HepG2 (cell line): Measurements from ENCODE around the gene GABRG3. TPM values are rescaled to one million over a fixed set of nuclear protein-coding genes. Genes with fewer than 3 reads are reported as not detected.

ENCODE experiments used
- ATAC-seq: fragments of 200-7000 bp; cut with Tn5 transposase; 3 replicates; pipeline ENCODE4 v1.9.1; 2020; ENCODE audit warnings: mild to moderate bottlenecking, moderate library complexity
- BruUV-seq: library from RNA; stranded (reverse); fragments of 400-500 nt; replicated peaks from 2 replicates; lab custom pipeline; 2021; lab: Mats Ljungman, UMichigan
- CTCF ChIA-PET: fragments of 300-600 bp; formaldehyde crosslinking; extraction: SDS; loops from one replicate; lab custom pipeline; 2021; ENCODE audit warnings: low total read pairs, inconsistent platforms, low intra/inter-chr PET ratio; lab: Yijun Ruan, JAX
- POLR2A ChIA-PET: fragments of 350-600 bp; sonication (Branson Sonifier 250); formaldehyde crosslinking; loops from one replicate; lab custom pipeline; 2020; ENCODE audit warnings: antibody characterized with exemption, inconsistent platforms; lab: Yijun Ruan, JAX
- DNase-seq: peaks from one replicate; pipeline ENCODE4 v3.0.0-alpha.2; 2015; ENCODE audit warnings: low spot score
- FAIRE-seq: peaks from 3 replicates; lab custom pipeline; 2011; peaks lifted over from hg19 to GRCh38; lab: Jason Lieb, UNC
- H2AFZ ChIP-seq: one replicate; pipeline ENCODE4 v1.6.1; 2011; ENCODE audit warnings: low read length, inconsistent platforms
- H3K27ac ChIP-seq: fragments of 300-600 bp; 3 replicates; pipeline ENCODE4 v1.8.0; 2011; ENCODE audit warnings: mixed run types, mild to moderate bottlenecking, mixed read lengths, low read length, inconsistent platforms; ENCODE audit not compliant: insufficient read depth; ENCODE audit errors: extremely low read length
- H3K27me3 ChIP-seq, 2 experiments: fragments of 200-600 bp in 1 of 2; 2 replicates in 1 of 2; 3 replicates in 1 of 2; pipeline versions ENCODE4 v1.6.0 to v1.8.0; 2011; ENCODE audit warnings: low read length in 2 of 2, mild to moderate bottlenecking in 2 of 2, moderate library complexity in 2 of 2, inconsistent platforms in 1 of 2; ENCODE audit not compliant: insufficient read depth in 2 of 2, control insufficient read depth in 1 of 2
- H3K36me3 ChIP-seq, 2 experiments: fragments of 200-600 bp in 1 of 2; replicated peaks in 1 of 2; 2 replicates in 1 of 2; 3 replicates in 1 of 2; pipeline versions ENCODE4 v1.5.1 to v1.8.0; 2011; ENCODE audit warnings: low read length in 2 of 2, inconsistent platforms in 1 of 2; ENCODE audit not compliant: insufficient read depth in 2 of 2, control insufficient read depth in 1 of 2
- H3K4me1 ChIP-seq: 2 replicates; pipeline ENCODE4 v1.5.1; 2012; ENCODE audit warnings: low read length, inconsistent platforms; ENCODE audit not compliant: insufficient read depth
- H3K4me2 ChIP-seq: 2 replicates; pipeline ENCODE4 v1.6.0; 2011; ENCODE audit warnings: low read depth, low read length, inconsistent platforms
- H3K4me3 ChIP-seq, 3 experiments: fragments of 200-600 bp in 1 of 3; sonication (generic), shearing (Covaris generic) in 1 of 3; replicated peaks in 1 of 3; 2 replicates each; pipeline ENCODE4 v1.5.1; 2011 to 2016; ENCODE audit warnings: low read length in 3 of 3, inconsistent platforms in 2 of 3, low read depth in 2 of 3, mild to moderate bottlenecking in 2 of 3, control low read depth in 1 of 3, mixed read lengths in 1 of 3; ENCODE audit not compliant: insufficient read depth in 1 of 3
- H3K79me2 ChIP-seq: one replicate; pipeline ENCODE4 v1.6.1; 2011; ENCODE audit warnings: low read length, inconsistent platforms; ENCODE audit not compliant: insufficient read depth
- H3K9ac ChIP-seq: 2 replicates; pipeline ENCODE4 v1.6.0; 2011; ENCODE audit warnings: mild to moderate bottlenecking, low read depth, low read length, inconsistent platforms; ENCODE audit not compliant: insufficient read depth
- H3K9me3 ChIP-seq: 2 replicates; pipeline ENCODE4 v1.5.1; 2012; ENCODE audit warnings: mild to moderate bottlenecking, low read length
- H4K20me1 ChIP-seq: 2 replicates; pipeline ENCODE4 v1.6.0; 2011; ENCODE audit warnings: inconsistent platforms, mild to moderate bottlenecking, low read length, moderate library complexity; ENCODE audit not compliant: insufficient read depth
- CREB1 ChIP-seq, 2 experiments: fragments of 450-650 bp in 1 of 2; IDR thresholded peaks; 2 replicates each; pipeline ENCODE4 v1.6.1; 2016 to 2017; ENCODE audit warnings: control low read depth in 1 of 2, mild to moderate bottlenecking in 1 of 2, missing compliant biosample characterization in 1 of 2, missing genetic modification characterization in 1 of 2
- FOXP1 ChIP-seq, 2 experiments: fragments of 450-650 bp in 1 of 2; IDR thresholded peaks; 2 replicates each; pipeline ENCODE4 v1.6.1; 2017 to 2018; ENCODE audit warnings: antibody characterized with exemption in 1 of 2
- IKZF1 ChIP-seq: fragments of 450-650 bp; IDR thresholded peaks from 2 replicates; pipeline ENCODE4 v1.7.1; 2016
- JDP2 ChIP-seq: sonication (generic); formaldehyde crosslinking; IDR thresholded peaks from 2 replicates; pipeline ENCODE4 v1.8.1; 2022; ENCODE audit warnings: missing genetic modification reagents, borderline replicate concordance
- JUN ChIP-seq: sonication (generic); formaldehyde crosslinking; IDR thresholded peaks from 2 replicates; pipeline ENCODE4 v1.4.0; 2020; ENCODE audit warnings: mild to moderate bottlenecking, missing genetic modification reagents
- PHB2 ChIP-seq: fragments of 450-650 bp; IDR thresholded peaks from 2 replicates; pipeline ENCODE4 v1.6.1; 2018; ENCODE audit not compliant: partially characterized antibody
- PLRG1 ChIP-seq: fragments of 450-650 bp; conservative IDR thresholded peaks from 2 replicates; pipeline ENCODE4 v1.6.1; 2016
- SOX6 ChIP-seq, 2 experiments: fragments of 450-650 bp in 1 of 2; sonication (generic) in 1 of 2; formaldehyde crosslinking in 1 of 2; IDR thresholded peaks; 2 replicates each; pipeline versions ENCODE4 v1.4.0 to v1.6.1; 2017 to 2020; ENCODE audit warnings: antibody characterized with exemption in 1 of 2, mild to moderate bottlenecking in 1 of 2, missing genetic modification reagents in 1 of 2
- ZBTB44 ChIP-seq: sonication (generic); formaldehyde crosslinking; IDR thresholded peaks from 2 replicates; pipeline ENCODE4 v1.4.0; 2020; ENCODE audit warnings: missing genetic modification reagents
- ZKSCAN8 ChIP-seq: IDR thresholded peaks from 2 replicates; pipeline ENCODE4 v1.6.1; 2016; ENCODE audit warnings: borderline replicate concordance, missing genetic modification reagents, missing compliant biosample characterization
- ZNF710 ChIP-seq: sonication (generic); formaldehyde crosslinking; IDR thresholded peaks from 2 replicates; pipeline ENCODE4 v1.5.0; 2020; ENCODE audit warnings: mild to moderate bottlenecking, missing genetic modification reagents, borderline replicate concordance
- WGBS: methylation state at CpG from one replicate; pipeline ENCODE4 v1.1.6; 2017; ENCODE audit warnings: low lambda C conversion rate; 5-methylcytosine and 5-hydroxymethylcytosine counted together
- in situ Hi-C: cut with HindIII; loops from 2 replicates; pipeline ENCODE4 v1.10.0; 2017; ENCODE audit warnings: low pct_unique_long_range_greater_than_20kb; ENCODE audit not compliant: extremely low pct_ligation_motif_present
- intact Hi-C: fragments of 100-400 bp; cut with micrococcal nuclease; formaldehyde crosslinking; loops from one replicate; pipeline ENCODE4 v1.10.0; 2022; ENCODE audit not compliant: unreplicated experiment
- polyA plus RNA-seq, 8 experiments: library from polyadenylated mRNA; depleted of rRNA in 3 of 8; stranded (reverse) in 7 of 8; unstranded in 1 of 8; fragments of >200 nt; fragmentation: Illumina TruSeq in 4 of 8; extraction: Trizol in 4 of 8; gene quantifications; 2 replicates each; pipeline versions ENCODE4 v1.2.1 to v1.2.3, GENCODE V29; 2011 to 2016; ENCODE audit warnings: low read depth in 4 of 8, missing spikeins in 1 of 8, mixed read lengths in 1 of 8; ENCODE audit not compliant: insufficient read depth in 1 of 8
- small RNA-seq, 3 experiments: library from RNA; depleted of rRNA; stranded (forward); fragments of <200 nt; gene quantifications; one replicate each; pipeline ENCODE3, GENCODE V24; 2012; ENCODE audit warnings: low read depth in 2 of 3, low replicate concordance in 1 of 3; ENCODE audit not compliant: insufficient read length in 3 of 3, insufficient read depth in 2 of 3
- total RNA-seq, 5 experiments: library from RNA; depleted of rRNA; stranded (reverse); fragments of >200 nt; fragmentation: Illumina TruSeq; extraction: Trizol; gene quantifications; 2 replicates each; pipeline ENCODE4 v1.2.3, GENCODE V29; 2016; ENCODE audit warnings: low read depth in 1 of 5

Gene GABRG3
- total and polyA plus RNA-seq, 2 of the 13 experiments (the other 11 are each of a cell fraction or from before 2014, with no cell fraction given): not detected

GRCh38 chr15:27589260-27589659 is 618.3 kb downstream of the GABRG3 start (continued):
- TF ChIP-seq ZNF710 (no peak), ZKSCAN8 (CRISPR knock-in tag) (no peak), ZBTB44 (no peak)

- 0 out of 2 replicates have a peak, but pooled peaks have one; percentile 42 for TF ChIP-seq PLRG1
- no peak for TF ChIP-seq JDP2 (CRISPR knock-in tag)
- TF ChIP-seq IKZF1: 0 out of 2 replicates have a peak, but pooled peaks have one; percentile 35
- TF ChIP-seq PHB2: peak; percentile 92
- TF ChIP-seq FOXP1 (IDR thresholded peaks at IDR 0.05): 0 out of 2 replicates have a peak, but pooled peaks have one; percentile 41
- no peak for TF ChIP-seq FOXP1 (CRISPR knock-in tag; IDR thresholded peaks at IDR 0.05)
- peak; percentile 21; the same call in 1 of the 2 replicates for TF ChIP-seq SOX6 (IDR thresholded peaks at IDR 0.05)
- TF ChIP-seq SOX6 (CRISPR knock-in tag; IDR thresholded peaks at IDR 0.05): no peak
- TF ChIP-seq JUN (CRISPR knock-in tag): no peak
- TF ChIP-seq CREB1 (IDR thresholded peaks at IDR 0.05): peak; percentile 30; the same call in 1 of the 2 replicates
- no peak for TF ChIP-seq CREB1 (CRISPR knock-in tag; IDR thresholded peaks at IDR 0.05)
- no peak overlapping the region for H3K9ac ChIP-seq
- H3K4me1 ChIP-seq: no peaks in the 10 kb centered on the region
- in situ Hi-C loops (no loop called here), intact Hi-C loops (no loop called here)
- ATAC-seq: no peak
- FAIRE-seq: no peak
- no peak overlapping the region for H3K4me2 ChIP-seq
- H3K27ac ChIP-seq: no peak overlapping the region
- H4K20me1 ChIP-seq: no peaks in the 10 kb centered on the region
- 7% methylated on average over 1 of the region's 1 CpG for WGBS
- no peak for DNase-seq
- H3K36me3 ChIP-seq: no peaks in the 10 kb centered on the region
- CTCF ChIA-PET: no interaction called here
- no peaks in the 10 kb centered on the region for H3K79me2 ChIP-seq
- BruUV-seq: no TSS peak
- no peaks in the 10 kb centered on the region for H3K9me3 ChIP-seq
- H2AFZ ChIP-seq: no peak overlapping the region
- H3K27me3 ChIP-seq: 0 out of 5 replicates have a peak, but pooled peaks cover 0 to 3% of the 10 kb centered on the region in 2 experiments
- H3K4me3 ChIP-seq: no peak overlapping the region
- POLR2A ChIA-PET: no interaction called here
These were observed 618.8 kb downstream of the GABRG3 start for GRCh38 chr15:27589782-27590181.

Small RNA genes within 50 kb of the gene (small RNA-seq; reads per million reads assigned to genes)
- gene RNA5SP391: 0 reads per million in 3 experiments
- gene SERPINE4P: 0 reads per million in 3 experiments

Other genes starting within 250 kb of the GABRG3 start
- not detected in 2 replicates for gene GABRB3, start 198.1 kb upstream of the GABRG3 start, total RNA-seq (2016; rRNA removed; fragmentation: Illumina TruSeq; extraction: Trizol)
- gene GABRB3, start 198.1 kb upstream of the GABRG3 start, polyA plus RNA-seq (2011; rRNA removed): not detected in 2 replicates
- not detected in 2 replicates for gene GABRA5, start 104.1 kb upstream of the GABRG3 start, total RNA-seq (2016; rRNA removed; fragmentation: Illumina TruSeq; extraction: Trizol)
- not detected in 2 replicates for gene GABRA5, start 104.1 kb upstream of the GABRG3 start, polyA plus RNA-seq (2011; rRNA removed)